ENCODE results near the gene PITPNM2. TPM values are rescaled to one million over a fixed set of nuclear protein-coding genes. Genes with fewer than 3 reads are reported as not detected.

Gene PITPNM2
- total and polyA plus RNA-seq, 9 of the 15 experiments (the other 6 are each of a cell fraction or from before 2014, with no cell fraction given): 0.03 to 10.8 (median 2.9) TPM

DNA sequence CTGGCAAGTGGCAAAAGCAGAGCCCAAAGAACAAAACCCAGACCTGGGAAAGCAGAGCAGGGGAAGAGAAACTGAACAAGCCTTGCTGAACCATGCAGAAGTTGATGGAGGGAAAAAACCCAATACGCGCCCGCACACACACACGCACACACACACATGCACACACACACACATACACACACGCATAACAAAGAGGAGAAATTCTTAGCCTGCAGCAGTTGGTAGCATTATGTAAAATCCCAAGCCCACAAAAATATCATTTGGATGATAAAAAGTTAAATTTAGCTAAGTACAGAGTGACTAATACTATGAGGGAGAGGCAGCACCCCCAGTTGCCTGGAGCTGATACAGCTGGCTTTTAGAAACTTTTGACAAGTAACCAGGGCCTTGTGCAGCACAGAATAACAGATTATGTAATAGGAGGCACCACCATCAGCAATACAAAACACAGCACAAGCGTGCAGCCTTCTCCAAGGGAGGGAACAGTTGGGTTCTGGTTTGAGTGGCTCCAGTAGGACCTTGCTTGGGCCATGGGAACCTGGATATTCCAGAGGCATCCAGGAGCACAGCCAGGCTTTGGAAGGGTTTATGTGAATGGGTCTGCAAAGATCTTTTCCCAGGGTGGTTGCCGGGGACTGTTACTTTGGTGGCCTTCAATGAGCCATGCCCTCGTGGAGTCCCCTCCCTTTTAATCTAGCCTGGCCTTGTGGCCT lies 35.3 kb downstream of the PITPNM2 start (continued):
- TF ChIP-seq, protein P1, sequence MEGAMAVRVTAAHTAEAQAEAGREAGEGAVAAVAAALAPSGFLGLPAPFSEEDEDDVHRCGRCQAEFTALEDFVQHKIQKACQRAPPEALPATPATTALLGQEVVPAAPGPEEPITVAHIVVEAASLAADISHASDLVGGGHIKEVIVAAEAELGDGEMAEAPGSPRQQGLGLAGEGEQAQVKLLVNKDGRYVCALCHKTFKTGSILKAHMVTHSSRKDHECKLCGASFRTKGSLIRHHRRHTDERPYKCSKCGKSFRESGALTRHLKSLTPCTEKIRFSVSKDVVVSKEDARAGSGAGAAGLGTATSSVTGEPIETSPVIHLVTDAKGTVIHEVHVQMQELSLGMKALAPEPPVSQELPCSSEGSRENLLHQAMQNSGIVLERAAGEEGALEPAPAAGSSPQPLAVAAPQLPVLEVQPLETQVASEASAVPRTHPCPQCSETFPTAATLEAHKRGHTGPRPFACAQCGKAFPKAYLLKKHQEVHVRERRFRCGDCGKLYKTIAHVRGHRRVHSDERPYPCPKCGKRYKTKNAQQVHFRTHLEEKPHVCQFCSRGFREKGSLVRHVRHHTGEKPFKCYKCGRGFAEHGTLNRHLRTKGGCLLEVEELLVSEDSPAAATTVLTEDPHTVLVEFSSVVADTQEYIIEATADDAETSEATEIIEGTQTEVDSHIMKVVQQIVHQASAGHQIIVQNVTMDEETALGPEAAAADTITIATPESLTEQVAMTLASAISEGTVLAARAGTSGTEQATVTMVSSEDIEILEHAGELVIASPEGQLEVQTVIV (CRISPR knock-in tag; IDR thresholded peaks at IDR 0.05; ENCODE audit: borderline replicate concordance): no peak
- TF ChIP-seq, protein P2, sequence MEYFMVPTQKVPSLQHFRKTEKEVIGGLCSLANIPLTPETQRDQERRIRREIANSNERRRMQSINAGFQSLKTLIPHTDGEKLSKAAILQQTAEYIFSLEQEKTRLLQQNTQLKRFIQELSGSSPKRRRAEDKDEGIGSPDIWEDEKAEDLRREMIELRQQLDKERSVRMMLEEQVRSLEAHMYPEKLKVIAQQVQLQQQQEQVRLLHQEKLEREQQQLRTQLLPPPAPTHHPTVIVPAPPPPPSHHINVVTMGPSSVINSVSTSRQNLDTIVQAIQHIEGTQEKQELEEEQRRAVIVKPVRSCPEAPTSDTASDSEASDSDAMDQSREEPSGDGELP (CRISPR knock-in tag; IDR thresholded peaks at IDR 0.05; ENCODE audit: borderline replicate concordance): peak; percentile 50
- TF ChIP-seq, protein P3, sequence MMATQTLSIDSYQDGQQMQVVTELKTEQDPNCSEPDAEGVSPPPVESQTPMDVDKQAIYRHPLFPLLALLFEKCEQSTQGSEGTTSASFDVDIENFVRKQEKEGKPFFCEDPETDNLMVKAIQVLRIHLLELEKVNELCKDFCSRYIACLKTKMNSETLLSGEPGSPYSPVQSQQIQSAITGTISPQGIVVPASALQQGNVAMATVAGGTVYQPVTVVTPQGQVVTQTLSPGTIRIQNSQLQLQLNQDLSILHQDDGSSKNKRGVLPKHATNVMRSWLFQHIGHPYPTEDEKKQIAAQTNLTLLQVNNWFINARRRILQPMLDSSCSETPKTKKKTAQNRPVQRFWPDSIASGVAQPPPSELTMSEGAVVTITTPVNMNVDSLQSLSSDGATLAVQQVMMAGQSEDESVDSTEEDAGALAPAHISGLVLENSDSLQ (IDR thresholded peaks at IDR 0.05): no peak
- TF ChIP-seq, protein P4, sequence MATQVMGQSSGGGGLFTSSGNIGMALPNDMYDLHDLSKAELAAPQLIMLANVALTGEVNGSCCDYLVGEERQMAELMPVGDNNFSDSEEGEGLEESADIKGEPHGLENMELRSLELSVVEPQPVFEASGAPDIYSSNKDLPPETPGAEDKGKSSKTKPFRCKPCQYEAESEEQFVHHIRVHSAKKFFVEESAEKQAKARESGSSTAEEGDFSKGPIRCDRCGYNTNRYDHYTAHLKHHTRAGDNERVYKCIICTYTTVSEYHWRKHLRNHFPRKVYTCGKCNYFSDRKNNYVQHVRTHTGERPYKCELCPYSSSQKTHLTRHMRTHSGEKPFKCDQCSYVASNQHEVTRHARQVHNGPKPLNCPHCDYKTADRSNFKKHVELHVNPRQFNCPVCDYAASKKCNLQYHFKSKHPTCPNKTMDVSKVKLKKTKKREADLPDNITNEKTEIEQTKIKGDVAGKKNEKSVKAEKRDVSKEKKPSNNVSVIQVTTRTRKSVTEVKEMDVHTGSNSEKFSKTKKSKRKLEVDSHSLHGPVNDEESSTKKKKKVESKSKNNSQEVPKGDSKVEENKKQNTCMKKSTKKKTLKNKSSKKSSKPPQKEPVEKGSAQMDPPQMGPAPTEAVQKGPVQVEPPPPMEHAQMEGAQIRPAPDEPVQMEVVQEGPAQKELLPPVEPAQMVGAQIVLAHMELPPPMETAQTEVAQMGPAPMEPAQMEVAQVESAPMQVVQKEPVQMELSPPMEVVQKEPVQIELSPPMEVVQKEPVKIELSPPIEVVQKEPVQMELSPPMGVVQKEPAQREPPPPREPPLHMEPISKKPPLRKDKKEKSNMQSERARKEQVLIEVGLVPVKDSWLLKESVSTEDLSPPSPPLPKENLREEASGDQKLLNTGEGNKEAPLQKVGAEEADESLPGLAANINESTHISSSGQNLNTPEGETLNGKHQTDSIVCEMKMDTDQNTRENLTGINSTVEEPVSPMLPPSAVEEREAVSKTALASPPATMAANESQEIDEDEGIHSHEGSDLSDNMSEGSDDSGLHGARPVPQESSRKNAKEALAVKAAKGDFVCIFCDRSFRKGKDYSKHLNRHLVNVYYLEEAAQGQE (IDR thresholded peaks at IDR 0.05; ENCODE audit: borderline replicate concordance): no peak
- TF ChIP-seq, protein P4 (CRISPR knock-in tag; IDR thresholded peaks at IDR 0.05; ENCODE audit: low read depth): no peak
- no peak for TF ChIP-seq RBM39 (optimal IDR thresholded peaks at IDR 0.05; ENCODE audit: low read depth, low read length)
- TF ChIP-seq MCM7 (IDR thresholded peaks at IDR 0.05): no peak
- TF ChIP-seq SUPT5H (IDR thresholded peaks at IDR 0.05): no peak
- TF ChIP-seq, protein P5, sequence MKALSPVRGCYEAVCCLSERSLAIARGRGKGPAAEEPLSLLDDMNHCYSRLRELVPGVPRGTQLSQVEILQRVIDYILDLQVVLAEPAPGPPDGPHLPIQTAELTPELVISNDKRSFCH (CRISPR knock-in tag; IDR thresholded peaks at IDR 0.05): no peak
- TF ChIP-seq, protein P5 (tag; IDR thresholded peaks at IDR 0.05): no peak
- TF ChIP-seq, protein P6, sequence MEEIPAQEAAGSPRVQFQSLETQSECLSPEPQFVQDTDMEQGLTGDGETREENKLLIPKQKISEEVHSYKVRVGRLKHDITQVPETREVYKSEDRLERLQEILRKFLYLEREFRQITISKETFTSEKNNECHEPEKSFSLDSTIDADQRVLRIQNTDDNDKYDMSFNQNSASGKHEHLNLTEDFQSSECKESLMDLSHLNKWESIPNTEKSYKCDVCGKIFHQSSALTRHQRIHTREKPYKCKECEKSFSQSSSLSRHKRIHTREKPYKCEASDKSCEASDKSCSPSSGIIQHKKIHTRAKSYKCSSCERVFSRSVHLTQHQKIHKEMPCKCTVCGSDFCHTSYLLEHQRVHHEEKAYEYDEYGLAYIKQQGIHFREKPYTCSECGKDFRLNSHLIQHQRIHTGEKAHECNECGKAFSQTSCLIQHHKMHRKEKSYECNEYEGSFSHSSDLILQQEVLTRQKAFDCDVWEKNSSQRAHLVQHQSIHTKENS (CRISPR knock-in tag; IDR thresholded peaks at IDR 0.05): no peak
- TF ChIP-seq ZNF263 (CRISPR knock-in tag; IDR thresholded peaks at IDR 0.05; ENCODE audit: borderline replicate concordance): no peak

Measured in K562 (cell line).